HG02678 (cell line): Measurements from ENCODE around the gene LAGE3.
A peak's percentile ranks its signal among the peaks of the same experiment; 100 is the strongest.

Source experiments
- ATAC-seq: cut with Tn5 transposase; IDR thresholded peaks from one replicate; pipeline ENCODE4 v1.9.1; 2021; ENCODE audit warnings: mild to moderate bottlenecking, moderate library complexity; ENCODE audit not compliant: unreplicated experiment

Gene LAGE3, protein sequence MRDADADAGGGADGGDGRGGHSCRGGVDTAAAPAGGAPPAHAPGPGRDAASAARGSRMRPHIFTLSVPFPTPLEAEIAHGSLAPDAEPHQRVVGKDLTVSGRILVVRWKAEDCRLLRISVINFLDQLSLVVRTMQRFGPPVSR

DNA sequence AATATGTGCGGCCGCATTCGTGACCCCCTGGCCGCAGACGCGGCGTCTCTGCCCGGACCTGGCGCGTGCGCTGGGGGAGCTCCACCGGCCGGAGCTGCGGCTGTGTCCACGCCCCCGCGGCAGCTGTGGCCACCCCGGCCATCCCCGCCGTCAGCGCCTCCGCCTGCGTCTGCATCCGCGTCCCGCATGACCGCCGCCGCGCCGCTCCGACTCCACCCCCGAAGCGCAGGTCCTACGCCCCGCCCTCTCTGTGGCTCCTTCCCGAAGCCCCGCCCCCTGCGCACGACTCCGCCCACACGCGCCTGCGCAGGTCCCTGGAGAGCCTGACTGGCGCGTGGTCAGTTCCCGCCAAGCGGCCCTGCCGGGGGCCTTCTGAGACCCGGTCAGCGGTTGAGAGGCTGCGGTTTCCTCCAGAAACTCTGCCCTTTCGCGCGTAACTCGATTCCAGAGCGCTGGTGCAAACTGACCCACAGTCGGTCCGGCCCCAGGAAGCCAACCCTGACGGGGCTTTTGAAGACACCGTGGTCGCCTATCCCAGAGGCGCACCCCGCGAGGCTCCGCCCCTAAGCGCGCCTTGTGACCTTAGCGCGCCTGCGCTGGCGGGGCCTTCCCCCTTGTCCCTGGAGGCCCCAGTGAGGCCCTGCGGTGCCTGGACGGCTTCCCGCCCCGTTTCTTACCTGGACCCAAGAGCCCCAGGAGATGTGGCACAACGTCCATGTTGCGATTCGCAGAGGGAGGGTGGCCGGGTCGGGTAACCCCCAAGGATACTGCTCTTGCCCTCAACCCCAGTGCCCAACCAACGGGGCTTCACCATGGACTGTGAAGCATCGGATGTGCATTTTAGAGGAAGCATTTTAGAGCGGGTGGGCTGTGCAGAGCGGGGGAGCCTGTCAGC, at the start of gene LAGE3:
LAGE3 (minus strand) TSS at position 554 of the 895 bp plus-strand sequence; CDS start at position 188, 366 bp downstream.
- ATAC-seq: peak; percentile 88

DNA sequence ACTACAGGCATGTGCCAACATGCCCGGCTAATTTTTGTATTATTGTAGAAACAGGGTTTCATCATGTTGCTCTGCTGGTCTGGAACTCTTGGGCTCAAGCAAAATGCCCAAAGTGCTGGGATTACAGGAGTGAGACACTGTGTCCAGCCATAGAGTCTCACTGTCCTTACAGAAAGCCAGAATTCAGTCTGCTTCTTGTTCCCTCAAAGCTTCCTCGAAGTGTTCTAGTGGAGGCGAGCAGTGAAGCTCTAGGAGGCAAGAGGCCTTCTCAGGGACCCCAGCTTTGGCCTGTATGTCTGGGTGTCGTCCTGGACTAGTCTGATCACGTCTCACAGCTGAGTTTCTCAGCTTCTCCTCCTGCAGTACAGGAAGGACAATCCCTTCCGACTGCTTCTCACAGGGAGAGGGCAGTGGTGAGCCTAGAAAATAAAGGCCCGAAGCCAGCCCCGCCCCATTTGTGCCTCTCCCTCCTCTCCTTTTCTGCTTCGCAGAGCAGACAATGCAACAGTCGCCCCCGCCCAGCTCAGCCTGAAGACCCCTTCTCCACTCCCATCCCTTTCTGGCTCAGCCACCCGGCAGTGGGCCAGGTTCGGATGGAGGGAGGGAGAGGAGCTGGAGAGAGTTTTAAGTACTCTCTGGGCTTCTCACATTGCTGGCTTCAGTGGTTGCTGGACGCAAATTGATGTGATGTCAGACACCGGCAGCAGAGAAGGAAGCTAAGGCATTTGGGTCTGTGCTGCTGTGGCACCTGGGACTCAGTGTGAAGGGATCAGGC, 48.0 kb upstream of the LAGE3 start:
- ATAC-seq: peak; percentile 76

DNA sequence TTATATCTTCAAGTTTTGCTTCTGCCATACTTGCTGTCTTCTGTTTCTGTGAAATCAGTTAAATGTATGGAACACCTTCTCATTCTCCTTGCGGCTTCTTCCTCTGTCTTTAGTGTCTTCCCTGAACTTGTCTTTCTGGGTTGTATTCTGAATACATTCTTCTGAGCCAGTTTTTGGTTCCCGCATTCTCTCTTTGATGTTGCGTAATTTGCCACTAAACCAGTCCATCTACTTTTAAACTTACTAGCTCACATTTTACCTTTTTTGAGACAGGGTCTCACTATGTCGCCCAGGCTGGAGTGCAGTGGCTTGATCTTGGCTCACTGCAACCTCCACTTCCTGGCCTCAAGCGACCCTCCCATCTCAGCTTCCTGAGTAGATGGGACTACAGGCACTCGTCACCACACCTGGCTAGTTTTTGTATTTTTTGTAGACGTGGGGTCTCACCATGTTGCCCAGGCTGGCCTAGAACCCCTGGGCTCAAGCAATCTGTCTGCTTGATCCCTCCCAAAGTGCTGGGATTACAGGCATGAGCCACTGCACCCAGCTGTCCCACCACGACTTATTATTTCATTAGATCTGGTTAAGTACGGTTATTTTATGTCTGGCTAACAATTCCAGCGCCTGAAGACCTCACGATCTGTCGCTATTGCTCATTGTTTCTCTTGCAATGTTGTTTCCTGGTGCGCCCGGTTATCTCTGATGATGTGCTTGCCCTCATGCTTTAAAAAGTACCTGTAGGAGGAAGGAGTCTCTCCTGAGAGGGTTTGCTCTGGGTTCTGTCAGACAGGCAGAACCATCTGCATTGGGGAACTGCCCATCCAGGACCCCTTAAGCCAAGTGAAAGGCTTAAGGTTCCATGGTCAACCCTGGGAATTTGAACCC, 46.8 kb upstream of the LAGE3 start:
- ATAC-seq: no peak

DNA sequence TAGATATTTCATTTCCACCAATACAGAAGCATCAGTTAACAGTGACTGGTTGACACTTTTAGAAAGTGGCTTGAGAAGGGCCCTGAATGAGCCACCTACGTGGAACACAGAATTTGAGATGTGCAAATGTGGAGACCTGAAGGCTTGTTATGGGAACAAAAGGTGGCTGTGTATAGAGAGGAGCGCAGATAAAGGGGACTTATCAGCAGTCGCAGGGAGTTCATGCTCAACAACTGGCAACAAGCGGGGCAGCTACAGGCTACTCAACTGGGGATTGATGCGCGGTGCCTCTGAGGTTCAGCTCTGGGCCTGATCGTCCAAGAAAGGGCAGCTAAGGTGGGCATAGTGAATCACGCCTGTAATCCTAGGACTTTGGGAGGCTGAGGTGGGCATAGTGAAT, 40.3 kb upstream of the LAGE3 start:
- no peak for ATAC-seq

DNA sequence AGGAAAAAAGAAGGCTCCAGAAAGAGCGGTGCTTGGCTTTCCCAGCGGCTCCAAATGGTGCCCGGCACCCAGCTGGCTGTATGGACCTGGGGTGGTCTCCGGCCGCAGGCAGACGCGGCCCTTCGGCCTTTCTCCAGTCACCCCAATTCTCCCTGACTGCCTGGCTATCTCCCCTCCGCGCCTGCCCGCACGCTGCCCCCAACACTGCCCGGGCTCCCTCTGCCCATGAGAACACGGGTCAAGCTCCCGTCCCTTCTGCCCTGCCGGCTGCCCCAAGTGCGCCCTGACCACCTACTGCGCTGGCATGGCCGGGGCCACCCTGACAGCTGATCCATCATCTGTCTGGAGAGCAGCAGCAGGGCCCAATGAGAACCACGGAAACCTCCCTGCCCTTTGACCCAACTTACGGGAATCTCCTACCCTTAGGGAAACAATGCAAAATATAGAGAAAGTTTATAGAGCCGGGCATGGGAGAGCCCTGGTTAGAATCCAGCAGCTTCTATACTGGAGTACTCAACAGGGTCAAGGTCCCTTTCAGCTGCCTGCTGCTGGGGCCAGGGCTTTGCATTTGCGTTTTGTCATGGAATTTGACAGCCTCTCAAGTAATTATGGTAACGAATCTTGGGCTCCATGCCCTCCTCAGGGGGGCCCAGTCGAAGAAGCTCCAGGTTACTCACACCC, 38.2 kb upstream of the LAGE3 start:
- ATAC-seq: no peak

DNA sequence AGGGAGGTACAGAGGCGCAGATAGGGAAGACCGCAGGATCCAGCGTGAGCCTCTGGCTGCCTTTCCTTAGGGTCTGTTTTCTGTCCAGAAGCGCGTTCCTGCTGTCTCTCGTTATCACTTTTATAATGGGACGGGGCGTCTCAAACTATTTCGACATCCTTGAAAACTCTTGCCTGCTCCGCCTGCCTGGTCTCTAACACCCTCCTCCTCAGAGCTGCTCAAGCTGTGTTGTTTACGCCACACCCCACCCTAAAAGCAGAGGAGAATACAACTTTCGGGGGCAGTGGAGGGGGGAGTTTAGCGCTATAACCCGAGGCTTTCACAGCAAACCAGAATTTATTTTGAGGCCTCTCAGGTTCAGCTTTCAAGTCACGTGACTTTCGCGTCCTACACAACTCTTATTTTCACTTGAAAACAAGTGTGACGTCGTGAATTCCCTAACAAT, 37.6 kb upstream of the LAGE3 start:
- ATAC-seq: peak; percentile 13

DNA sequence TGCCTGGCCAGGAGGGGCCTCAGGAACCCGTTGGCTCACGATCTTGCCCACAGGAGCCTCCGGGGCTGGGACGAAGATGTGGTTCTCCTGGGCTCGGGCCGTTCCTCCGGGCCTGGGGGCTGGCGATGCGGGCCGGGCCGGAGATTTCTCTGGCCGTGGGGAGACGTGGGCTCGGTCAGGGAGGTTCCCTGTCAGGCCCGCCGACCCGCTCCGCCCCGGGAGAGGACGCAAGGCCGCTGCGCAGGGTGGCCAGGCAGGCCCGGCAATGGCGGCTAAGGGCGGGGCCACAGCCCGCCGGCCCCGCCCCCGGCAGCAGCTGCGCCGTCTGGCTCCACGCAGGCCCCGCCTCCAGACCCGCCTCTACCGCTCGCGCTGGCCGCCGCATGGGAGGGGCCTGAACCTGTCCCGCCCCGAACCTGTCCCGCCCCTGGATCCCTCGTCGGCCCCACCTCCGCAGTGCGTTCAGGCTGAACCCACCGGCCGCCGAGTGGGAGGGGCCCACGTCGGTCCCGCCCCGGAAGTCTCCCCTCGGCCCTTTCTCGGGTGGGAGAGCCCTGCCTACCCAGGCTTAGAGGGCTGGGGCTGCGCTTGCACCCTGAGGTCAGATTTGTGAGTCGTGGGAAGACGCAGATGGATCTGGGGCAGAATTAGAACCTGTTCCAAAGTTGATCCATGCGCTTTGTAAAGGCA, 37.0 kb upstream of the LAGE3 start, which contains the start of gene FAM3A:
FAM3A (minus strand) TSS at position 267 of the 690 bp plus-strand sequence. CDS start 460 bp downstream, outside the sequence.
- peak; percentile 91 for ATAC-seq

DNA sequence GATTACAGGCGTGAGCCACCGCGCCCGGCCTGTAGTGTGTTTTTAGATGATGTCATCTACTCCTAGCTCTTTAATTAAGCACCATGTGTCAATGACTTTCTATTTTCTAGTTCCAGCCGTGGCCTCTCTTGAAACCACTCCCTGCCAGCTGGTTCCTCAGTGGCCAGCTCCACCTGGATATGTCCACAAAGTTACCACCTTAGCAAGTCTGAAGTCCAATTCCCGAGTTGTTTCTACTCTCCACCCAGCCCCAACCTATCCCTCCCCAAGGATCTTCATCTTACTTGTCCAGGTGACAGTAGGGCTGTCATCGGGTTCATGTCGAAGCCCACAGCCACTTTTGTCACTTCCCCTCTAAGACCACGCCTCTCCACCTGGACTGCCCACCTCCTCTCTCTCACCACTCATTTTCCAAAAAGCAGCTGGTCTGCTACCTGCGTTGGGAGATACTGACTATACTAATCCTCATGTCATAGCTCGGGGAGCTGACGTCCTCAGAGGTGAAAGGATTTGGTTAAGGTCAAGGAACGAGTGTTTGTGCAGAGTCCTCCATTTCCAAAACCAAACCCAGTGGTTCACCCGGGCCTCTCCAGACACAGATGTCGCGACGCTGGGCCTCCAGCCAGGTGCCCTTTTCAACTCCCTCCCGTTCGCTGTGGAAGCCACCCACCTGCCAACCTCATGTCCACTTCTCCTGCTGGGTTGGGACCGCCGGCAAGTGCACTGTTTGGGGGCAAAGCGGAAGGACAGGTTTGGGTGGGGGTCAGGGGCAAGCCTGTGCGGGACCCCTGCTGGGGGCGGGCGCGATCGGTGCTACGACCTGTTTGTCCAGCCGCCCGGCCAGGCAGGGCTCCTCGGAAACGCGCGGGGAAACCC, 36.2 kb upstream of the LAGE3 start:
- no peak for ATAC-seq

DNA sequence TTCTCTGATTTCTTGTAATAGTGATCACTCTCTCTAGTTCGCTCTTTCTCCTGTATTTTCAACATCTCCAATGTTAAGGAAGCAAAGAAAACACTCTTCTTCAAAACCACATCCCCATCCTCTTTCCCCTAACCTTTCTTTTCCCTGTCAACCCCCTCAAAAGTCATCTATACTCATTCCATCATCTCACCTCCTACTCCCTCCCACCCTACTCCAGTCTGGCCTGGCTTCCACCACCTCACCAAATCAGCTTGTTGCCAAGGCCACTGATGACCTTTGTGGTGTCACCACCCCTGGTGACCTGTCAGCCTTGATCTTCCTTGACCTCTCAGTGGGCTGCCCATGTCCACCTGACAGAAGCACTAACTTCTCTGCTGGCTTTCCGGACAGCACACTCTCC, 34.6 kb upstream of the LAGE3 start:
- no peak for ATAC-seq

DNA sequence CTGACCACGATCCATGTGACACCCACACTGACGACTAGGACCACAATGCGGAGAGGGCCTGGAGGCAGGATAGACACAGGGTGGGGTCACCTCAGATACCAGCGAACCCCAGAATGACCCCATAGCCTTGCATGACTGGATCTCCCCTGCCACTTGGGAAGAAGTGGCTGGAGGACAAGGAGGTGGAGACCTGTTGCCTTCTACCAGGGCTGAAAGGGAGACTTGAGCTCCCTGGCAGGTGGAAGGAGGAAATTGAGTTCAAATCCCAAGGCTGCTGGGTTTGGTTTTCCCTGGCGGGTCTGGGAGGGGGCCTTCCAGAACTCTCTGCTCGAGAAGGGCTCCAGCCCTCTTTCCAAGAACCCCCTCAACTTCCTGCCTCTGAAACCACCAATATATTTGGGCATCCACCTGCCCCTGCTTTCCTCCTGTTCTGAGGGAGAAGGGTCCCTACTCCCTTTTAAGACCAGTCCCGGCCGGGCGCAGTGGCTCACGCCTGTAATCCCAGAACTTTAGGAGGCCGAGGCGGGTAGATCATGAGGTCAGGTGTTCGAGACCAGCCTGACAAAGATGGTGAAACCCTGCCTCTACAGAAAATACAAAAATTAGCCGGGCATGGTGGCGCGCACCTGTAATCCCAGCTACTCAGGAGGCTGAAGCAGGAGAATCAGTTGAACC, 33.9 kb upstream of the LAGE3 start:
- no peak for ATAC-seq

DNA sequence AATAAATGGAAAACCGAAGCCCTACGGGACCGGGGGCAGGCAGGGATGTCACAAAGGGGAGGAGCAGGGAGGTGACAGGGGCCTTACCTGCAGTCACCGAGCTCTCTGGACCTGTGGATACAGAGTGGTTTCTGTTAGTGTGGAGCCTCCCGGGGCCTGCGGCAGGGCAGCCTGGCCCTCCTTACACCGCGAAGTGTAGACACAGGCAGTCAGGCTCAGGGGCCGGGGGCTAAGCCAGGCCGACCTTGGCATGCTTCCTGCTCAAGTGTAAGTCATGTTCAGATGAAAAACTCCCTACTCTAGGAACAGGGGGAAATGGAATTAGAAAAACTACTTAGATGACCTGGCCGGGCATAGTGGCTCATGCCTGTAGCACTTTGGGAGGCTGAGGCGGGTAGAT, 32.7 kb upstream of the LAGE3 start:
- no peak for ATAC-seq

DNA sequence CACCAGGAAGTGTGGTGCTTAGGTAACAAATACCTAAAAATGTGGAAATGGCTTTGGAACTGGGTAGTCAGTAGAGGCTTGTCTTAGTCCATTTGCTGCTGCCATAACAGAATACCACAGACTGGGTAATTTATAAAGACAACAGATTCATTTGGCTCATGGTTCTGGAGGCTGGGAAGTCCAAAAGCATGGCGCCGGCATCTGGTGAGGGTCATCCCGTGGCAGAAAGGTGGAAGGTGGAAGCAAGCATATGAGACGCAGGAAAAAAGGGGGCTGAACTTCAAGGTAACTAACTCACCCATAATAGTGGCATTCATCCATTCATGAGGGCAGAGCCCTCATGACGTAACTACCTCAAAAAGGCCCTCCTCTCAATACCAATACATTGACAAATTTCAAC, 30.4 kb upstream of the LAGE3 start:
- ATAC-seq: no peak

DNA sequence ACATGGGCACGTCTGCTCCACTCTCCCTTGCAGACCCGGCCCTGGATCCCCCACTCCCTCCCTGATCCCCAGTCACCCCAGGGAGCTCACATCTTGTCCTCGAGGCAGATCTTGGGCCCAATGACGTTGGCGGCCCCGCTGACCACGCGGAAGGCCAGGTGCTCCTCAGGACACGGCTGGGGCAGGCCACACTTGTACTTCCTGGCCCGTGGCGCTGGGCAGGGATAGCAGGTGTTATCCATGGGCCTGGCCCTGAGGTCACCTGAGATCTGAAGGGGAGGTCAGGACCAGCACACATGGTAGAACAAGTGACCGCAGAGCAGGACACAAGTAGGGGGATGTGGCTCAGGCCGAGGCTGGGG, 29.3 kb upstream of the LAGE3 start:
- ATAC-seq: no peak

DNA sequence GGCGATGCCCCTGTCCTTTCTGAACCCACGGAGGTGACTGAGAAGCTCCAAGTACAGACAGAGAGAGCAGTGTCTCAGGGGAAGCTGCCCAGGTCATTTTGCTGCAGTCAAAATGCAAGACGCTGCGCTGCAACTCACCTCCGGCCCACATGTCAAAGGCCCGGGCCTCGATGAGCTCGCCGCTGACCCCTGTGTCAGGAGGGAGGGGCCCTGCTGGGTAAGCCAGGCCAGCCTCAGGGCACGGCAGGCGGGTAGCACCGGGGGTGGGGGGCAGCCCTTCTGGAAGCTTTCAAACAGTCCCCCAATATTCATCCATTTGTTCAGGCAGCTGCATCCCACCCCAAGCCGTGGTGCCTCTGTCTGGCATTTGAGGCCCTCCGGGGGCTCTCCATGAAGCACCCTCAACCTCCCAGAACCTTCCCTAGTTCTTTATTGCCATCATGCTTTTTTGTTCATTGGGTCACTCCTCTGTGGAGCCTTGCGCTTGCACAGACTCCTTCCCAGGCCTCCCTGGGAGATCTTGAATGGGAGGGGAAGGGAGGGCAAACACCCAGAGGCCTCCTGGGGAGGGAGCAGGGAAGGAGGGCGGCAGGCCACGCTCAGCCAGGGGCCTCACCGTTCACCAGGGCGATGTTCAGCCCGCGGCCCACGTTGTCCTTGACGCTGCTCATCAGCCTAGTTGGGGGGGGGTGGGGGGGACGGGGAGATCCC, 28.7 kb upstream of the LAGE3 start:
- ATAC-seq: no peak

DNA sequence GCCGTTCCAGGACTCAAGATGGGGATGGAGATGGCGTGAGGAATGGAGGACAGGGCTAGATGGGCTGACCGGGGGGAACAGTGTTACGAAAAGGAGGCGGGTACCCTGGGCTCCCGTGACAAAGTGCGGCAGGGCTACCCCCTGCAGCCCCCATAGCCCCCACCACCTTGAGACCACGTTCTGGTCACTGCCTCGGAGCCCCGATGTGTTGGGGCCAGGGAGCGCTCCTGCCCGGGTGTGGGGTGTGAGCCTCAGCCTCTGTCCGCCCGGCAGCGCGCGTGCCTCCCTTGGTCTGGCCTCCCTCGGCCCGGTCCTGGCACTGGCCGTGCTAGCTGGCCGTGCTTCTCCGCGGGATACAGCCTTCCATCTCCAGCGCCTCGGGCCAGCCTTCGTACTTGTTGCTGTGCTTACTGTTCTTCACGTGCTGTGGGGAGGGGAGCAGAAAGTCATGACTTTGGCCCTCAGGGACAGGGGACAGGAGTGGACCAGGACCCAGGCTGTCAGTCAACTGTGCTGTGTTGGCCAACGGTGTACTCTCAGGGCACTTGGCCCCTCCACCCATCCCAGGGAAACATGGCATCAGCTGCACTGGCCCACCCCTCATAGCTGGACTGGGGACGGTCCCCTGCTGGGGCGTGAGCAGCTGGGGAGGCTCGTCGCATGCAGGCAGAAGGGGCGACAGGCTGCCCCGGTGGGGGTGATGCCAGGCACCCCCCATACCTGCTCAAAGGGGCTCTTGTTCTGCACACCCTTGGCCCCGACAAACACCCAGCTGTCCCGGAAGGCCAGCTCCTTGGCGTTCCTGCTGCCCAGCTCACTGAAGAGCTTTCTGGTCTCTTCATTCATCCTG, 27.6 kb upstream of the LAGE3 start:
- ATAC-seq: no peak

DNA sequence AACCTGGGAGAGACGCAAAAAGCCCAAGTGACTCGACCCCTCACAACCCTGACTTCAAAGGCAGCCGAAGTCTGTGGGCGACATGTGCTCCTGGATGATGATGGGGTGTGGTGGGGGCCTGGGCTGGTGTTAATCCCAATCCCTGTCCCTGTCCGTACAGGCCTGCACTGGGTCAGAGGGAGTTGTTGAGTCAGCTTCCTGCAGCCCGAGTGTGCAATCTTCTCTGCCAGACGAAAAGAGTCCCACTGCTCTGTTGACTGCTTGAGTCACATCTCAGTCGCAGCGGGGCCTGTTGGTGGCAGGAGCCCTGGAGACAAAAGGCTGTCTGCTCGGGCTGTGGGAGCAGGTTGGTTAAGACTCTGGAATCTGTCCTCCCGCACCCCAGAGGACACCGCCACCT, 26.7 kb upstream of the LAGE3 start:
- no peak for ATAC-seq
